HFFc6 (cell line): ENCODE measurements around the gene IFT74. TPM values are rescaled to one million over a fixed set of nuclear protein-coding genes. Genes with fewer than 3 reads are reported as not detected.

Source experiments
- DNase-seq: peaks from one replicate; pipeline ENCODE4 v3.0.0-alpha.2; 2018
- H3K27ac Mint-ChIP-seq: 2 replicates; pipeline ENCODE4 v1.8.0; 2020; ENCODE audit warnings: mild to moderate bottlenecking, mixed read lengths
- H3K27me3 Mint-ChIP-seq: 2 replicates; pipeline ENCODE4 v1.8.0; 2021; ENCODE audit warnings: mild to moderate bottlenecking, moderate library complexity, mixed read lengths; ENCODE audit not compliant: insufficient read depth
- H3K36me3 Mint-ChIP-seq: 2 replicates; pipeline ENCODE4 v1.8.0; 2021; ENCODE audit warnings: low read depth, mixed read lengths
- H3K4me1 Mint-ChIP-seq: 2 replicates; pipeline ENCODE4 v1.8.0; 2020; ENCODE audit warnings: low read depth, mixed read lengths
- H3K4me3 Mint-ChIP-seq: 2 replicates; pipeline ENCODE4 v1.8.0; 2020; ENCODE audit warnings: mild to moderate bottlenecking, moderate library complexity, mixed read lengths
- H3K9me3 Mint-ChIP-seq: 2 replicates; pipeline ENCODE4 v1.8.0; 2020; ENCODE audit warnings: mild to moderate bottlenecking, mixed read lengths
- CTCF ChIP-seq: fragments of 200-600 bp; sonication (generic); IDR thresholded peaks from 2 replicates; pipeline ENCODE4 v1.5.0; 2021; ENCODE audit warnings: antibody characterized with exemption, mild to moderate bottlenecking
- long read RNA-seq: library from polyadenylated mRNA; unstranded; transcript quantifications from one replicate; pipeline ENCODE4 v2.0.0, GENCODE V29; 2019
- total RNA-seq, 6 experiments: library from RNA; stranded (reverse); fragmentation: NEBNext Ultra II Directional; extraction: Animal tissue kit (Norgen Biotek cat#: 25700); gene quantifications; 2 replicates in 1 of 6; 3 replicates in 5 of 6; pipeline ENCODE4 v1.2.3, GENCODE V29; 2021

IFT74 gene
- 10 to 100 TPM; 12.1 to 15.7 (median 12.8) TPM for total RNA-seq
- long read RNA-seq, partial matches to known transcripts = 8 of 16 reads
- long read RNA-seq, other reads (novel, unspliced or antisense) = 4 of 16 reads

DNA sequence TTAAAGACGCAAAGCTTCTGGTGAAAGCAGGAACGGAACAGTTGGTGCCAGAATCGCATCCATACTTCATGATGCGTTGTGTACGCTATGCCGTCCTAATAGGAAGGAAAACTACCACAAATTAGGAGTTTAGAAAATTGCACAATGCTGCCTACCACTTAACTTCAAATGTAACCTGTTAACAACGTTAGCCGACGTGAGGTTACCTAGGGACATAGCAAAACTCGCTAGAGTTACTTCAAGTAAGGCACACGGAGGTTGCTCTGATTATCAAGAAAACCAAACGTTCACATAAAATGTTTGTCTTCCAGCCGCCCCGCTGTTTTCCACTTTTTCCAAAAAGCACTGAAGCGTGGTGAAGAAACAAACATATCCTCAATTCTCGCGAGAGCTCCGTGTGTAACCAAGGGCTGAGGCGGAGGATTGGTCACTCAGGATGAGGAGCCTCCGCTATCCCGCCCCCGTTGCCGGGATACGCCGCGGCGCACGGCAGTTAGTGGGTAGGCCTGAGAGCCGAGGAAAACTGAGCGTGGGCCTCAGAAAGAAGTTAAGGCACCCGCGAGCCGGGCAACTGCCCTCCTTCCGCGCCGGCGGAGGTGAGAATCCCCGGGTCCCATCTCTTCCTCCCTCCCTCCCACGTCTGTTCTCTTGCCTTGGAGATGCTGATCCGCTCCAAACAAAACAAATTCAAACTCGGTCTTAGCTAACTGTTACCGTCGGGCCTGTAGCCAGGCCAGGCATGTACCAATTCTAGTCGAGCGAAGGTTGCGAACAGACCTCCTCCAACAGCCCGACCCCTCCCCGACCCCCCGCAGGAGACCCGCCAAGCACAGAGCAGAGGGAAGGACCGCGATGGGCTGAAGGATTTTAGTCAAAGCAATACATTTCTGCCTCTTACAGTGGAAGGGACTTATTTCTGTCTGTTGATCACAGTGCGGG, at the start of gene IFT74:
TSS of gene IFT74 (plus strand) at position 492 of the 939 bp plus-strand sequence. CDS start 5,556 bp downstream, outside the sequence.
- TF ChIP-seq CTCF = no peak
- Mint-ChIP-seq H3K9me3 (no peaks in the 10 kb centered on the region), H3K36me3 (peaks cover 8% of the 10 kb centered on the region; the same call in 1 of the 2 replicates), H3K4me3 (peak within 1 kb of the TSS; percentile 93), H3K4me1 (peaks cover 39% of the 10 kb centered on the region), H3K27me3 (no peaks in the 10 kb centered on the region), H3K27ac (peak within 1 kb of the TSS; percentile 96)
- DNase-seq = peak; percentile 98

DNA sequence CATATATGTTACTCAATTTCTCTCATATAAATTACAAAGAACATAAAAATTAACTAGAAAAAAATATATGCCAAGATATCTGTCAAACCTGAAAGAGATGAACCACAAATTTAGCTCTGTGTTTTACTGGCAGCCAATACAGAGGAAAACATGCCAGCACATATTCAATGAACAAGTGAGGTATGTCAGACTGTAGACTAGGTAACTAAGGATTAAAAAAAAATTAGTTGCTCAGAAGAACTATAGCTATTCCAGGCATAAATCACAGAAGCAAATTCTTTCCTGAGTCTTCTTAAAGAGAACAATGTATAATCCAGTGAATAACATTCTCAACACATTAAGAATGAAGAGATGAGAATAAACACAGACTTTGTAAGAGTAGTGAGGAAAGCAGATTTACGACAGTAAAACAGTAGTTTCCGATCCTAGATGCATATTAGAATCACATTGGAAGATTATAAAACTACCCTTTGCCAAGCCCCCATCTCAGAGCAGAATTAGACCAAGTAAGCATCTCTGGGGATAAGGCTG, 43.0 kb upstream of the IFT74 start:
- no peak for TF ChIP-seq CTCF
- Mint-ChIP-seq H3K36me3 (peaks cover 24% of the 10 kb centered on the region), H3K4me3 (no peak overlapping the region), H3K4me1 (no peaks in the 10 kb centered on the region), H3K9me3 (no peaks in the 10 kb centered on the region), H3K27me3 (no peaks in the 10 kb centered on the region), H3K27ac (no peak overlapping the region)
- DNase-seq = no peak

GRCh38 chr9:26919698-26920097, 36.5 kb upstream of the IFT74 start:
- H3K27ac Mint-ChIP-seq = no peak overlapping the region
- TF ChIP-seq CTCF = no peak
- H3K4me1 Mint-ChIP-seq = no peaks in the 10 kb centered on the region
- H3K27me3 Mint-ChIP-seq = no peaks in the 10 kb centered on the region
- no peak overlapping the region for H3K4me3 Mint-ChIP-seq
- no peaks in the 10 kb centered on the region for H3K9me3 Mint-ChIP-seq
- peaks cover 42% of the 10 kb centered on the region for H3K36me3 Mint-ChIP-seq
- no peak for DNase-seq

DNA sequence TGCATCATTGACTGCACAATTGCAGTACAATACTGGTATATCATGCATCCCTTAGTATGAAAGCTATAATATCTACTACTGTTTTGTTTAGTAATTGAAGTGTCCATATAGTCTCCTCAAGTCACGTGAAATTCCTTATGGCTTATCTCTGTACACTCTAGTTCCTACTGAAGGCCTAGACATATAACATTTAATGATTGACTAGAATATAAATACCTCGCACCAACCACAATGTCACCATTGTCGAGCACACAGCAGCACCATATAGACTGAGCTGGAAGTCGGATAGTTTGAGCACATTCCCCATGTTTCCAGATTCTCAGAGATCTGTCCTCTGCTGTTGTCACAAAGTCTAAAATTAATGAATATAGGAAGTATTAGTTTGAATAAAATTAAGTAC, 30.6 kb upstream of the IFT74 start:
- DNase-seq = no peak
- H3K4me3 Mint-ChIP-seq = no peak overlapping the region
- TF ChIP-seq CTCF = no peak
- no peak overlapping the region for H3K27ac Mint-ChIP-seq
- no peaks in the 10 kb centered on the region for H3K4me1 Mint-ChIP-seq
- no peaks in the 10 kb centered on the region for H3K9me3 Mint-ChIP-seq
- no peaks in the 10 kb centered on the region for H3K27me3 Mint-ChIP-seq
- H3K36me3 Mint-ChIP-seq = peaks cover 48% of the 10 kb centered on the region

DNA sequence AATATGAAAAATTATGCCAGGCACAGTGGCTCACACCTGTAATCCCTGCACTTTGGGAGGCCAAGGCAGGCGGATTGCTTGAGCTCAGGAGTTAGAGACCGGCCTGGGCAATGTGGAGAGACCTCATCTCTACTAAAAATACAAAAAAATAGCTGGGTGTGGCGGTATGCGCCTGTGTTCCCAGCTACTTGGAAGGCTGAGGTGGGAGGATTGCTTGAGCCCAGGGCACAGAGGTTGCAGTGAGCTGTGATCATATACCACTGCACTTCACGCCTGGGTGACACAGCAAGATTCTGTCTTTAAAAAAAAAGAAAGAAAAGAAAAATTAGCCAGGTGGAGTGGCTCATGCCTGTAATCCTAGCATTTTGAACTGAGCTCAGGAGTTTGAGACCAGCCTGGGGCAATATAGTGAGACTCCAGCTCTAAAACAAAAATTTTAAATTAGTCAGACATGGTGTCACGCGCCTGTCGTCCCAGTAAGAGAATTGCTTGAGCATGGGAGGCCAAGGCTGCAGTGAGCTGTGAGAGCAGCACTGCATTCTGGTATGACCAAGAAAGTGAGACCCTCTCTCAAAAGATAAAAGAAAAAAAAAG, 27.2 kb upstream of the IFT74 start:
- no peak overlapping the region for H3K27ac Mint-ChIP-seq
- H3K27me3 Mint-ChIP-seq = no peaks in the 10 kb centered on the region
- no peaks in the 10 kb centered on the region for H3K9me3 Mint-ChIP-seq
- no peaks in the 10 kb centered on the region for H3K4me1 Mint-ChIP-seq
- TF ChIP-seq CTCF = no peak
- DNase-seq = no peak
- H3K36me3 Mint-ChIP-seq = peaks cover 27% of the 10 kb centered on the region
- no peak overlapping the region for H3K4me3 Mint-ChIP-seq
